GM12878 (cell line): ENCODE data around the gene DOCK2.

Source experiments
- POLR2A ChIP-seq: IDR thresholded peaks from 2 replicates; pipeline ENCODE4 v1.6.1; 2011; ENCODE audit warnings: low read depth, mild to moderate bottlenecking, low read length
- POLR2AphosphoS5 ChIP-seq: IDR thresholded peaks from 2 replicates; pipeline ENCODE4 v1.6.1; 2011; ENCODE audit warnings: mild to moderate bottlenecking, low read length, inconsistent platforms
- YY1 ChIP-seq: IDR thresholded peaks from 2 replicates; pipeline ENCODE4 v1.6.1; 2011; ENCODE audit warnings: low read depth, mild to moderate bottlenecking, low read length
- ZZZ3 ChIP-seq: IDR thresholded peaks from 2 replicates; pipeline ENCODE4 v1.6.1; 2011; ENCODE audit warnings: low read depth; ENCODE audit not compliant: control insufficient read depth, insufficient read length

DNA sequence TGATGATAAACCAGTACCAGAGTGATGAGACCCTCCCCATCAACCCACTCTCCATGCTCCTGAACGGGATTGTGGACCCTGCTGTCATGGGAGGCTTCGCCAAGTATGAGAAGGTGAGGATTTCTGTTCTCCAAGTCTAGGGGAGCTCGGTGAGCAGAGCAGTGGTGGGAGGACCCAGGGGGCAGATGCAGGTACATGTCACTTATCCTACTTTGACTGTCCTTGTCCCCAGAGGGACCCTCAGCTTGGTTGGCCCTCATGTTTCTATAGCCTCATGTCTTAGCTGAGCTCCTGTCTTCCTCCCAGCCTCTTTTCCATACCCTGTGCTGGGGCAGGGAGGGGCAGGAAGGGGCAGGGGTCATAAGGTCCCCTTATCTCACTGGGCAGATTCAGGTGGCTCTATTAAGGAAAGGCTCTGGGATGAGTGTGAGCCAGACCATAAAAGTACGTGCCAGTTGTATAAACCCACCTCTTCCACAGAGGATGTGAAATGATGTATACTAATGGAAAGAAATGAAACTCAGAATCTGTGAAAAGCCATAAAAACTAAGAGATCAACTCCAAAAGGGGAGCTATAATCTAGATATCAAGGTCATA is 430.6 kb downstream of the DOCK2 start:
- TF ChIP-seq YY1 = no peak
- TF ChIP-seq POLR2AphosphoS5 = no peak
- no peak for TF ChIP-seq POLR2A
- no peak for TF ChIP-seq ZZZ3
